Progenitor cell of endocrine pancreas (in vitro differentiated cells): ENCODE data around the gene ARL16. TPM values are rescaled to one million over a fixed set of nuclear protein-coding genes. Genes with fewer than 3 reads are reported as not detected.

Source experiments
- DNase-seq: peaks from one replicate; pipeline ENCODE4 v3.0.0; 2021; ENCODE audit warnings: low spot score; ENCODE audit not compliant: unreplicated experiment
- H3K27ac Mint-ChIP-seq: 2 replicates; pipeline ENCODE4 v1.8.0; 2021; ENCODE audit warnings: mild to moderate bottlenecking, moderate library complexity, mixed read lengths
- H3K27me3 Mint-ChIP-seq: 2 replicates; pipeline ENCODE4 v1.8.0; 2021; ENCODE audit warnings: mixed read lengths
- H3K36me3 Mint-ChIP-seq: 2 replicates; pipeline ENCODE4 v1.8.0; 2022; ENCODE audit warnings: mixed read lengths; ENCODE audit not compliant: insufficient read depth
- H3K4me1 Mint-ChIP-seq: 2 replicates; pipeline ENCODE4 v1.8.0; 2021; ENCODE audit warnings: low read depth, mixed read lengths
- H3K4me3 Mint-ChIP-seq: 2 replicates; pipeline ENCODE4 v1.8.0; 2021; ENCODE audit warnings: low read depth, mild to moderate bottlenecking, moderate library complexity, mixed read lengths
- H3K9me3 Mint-ChIP-seq: 2 replicates; pipeline ENCODE4 v1.8.0; 2021; ENCODE audit warnings: low read depth, mixed read lengths
- CTCF ChIP-seq: fragments of 200-600 bp; sonication (generic); IDR thresholded peaks from one replicate; pipeline ENCODE4 v1.5.0; 2021; ENCODE audit warnings: antibody characterized with exemption, mild to moderate bottlenecking; ENCODE audit not compliant: unreplicated experiment
- total RNA-seq: library from RNA; stranded (reverse); gene quantifications from 2 replicates; pipeline ENCODE4 v1.2.1, GENCODE V29; 2021

Gene ARL16
- total RNA-seq, 1 donor from 2014 or later: 42.1 TPM

DNA sequence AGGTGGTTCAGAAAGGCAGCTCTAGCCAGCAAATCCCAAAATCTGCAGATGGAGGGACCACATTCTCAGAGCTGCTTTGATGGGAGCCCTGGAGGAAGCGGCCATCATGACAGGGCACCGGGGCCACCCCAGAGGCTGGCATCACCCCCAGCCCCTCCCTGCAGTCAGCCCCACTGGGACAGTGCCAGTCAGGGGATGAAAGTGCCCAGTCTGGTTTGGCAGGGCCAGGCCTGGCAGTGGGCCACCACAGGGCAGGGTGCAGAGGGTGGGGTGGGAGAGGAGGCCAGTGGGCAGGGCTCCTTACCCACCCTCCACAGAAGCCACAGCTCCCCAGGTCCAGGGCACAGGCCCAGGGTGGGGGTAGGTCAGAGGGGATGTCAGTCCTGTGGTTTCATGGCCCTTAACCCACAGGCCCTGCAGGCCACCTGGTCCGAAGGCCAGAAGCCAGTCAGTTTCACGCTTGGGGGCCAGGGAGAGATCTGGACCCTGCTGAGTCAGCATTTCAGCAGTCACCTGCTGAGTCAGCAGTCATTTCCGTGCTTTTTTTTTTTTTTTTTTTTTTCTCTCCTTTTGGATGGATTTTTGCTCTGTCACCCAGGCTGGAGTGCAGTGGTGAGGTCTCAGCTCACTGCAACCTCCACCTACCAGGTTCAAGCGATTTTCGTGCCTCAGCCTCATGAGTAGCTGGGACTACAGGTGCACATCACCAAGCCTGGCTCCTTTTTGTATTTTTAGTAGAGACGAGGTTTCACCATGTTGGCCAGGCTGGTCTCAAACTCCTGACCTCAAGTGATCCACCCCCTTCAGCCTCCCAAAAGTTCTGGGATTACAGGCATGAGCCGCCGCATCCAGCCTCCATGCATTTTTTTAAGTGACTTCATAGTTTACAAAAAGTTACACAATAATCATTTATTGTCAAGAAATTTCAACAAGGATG is 38.9 kb upstream of the ARL16 start:
- no peak overlapping the region for H3K4me3 Mint-ChIP-seq
- H3K27ac Mint-ChIP-seq: no peak overlapping the region
- peaks cover 1% of the 10 kb centered on the region for H3K36me3 Mint-ChIP-seq
- no peaks in the 10 kb centered on the region for H3K9me3 Mint-ChIP-seq
- no peaks in the 10 kb centered on the region for H3K4me1 Mint-ChIP-seq
- DNase-seq: no peak
- TF ChIP-seq CTCF: no peak
- peaks cover 11% of the 10 kb centered on the region for H3K27me3 Mint-ChIP-seq

DNA sequence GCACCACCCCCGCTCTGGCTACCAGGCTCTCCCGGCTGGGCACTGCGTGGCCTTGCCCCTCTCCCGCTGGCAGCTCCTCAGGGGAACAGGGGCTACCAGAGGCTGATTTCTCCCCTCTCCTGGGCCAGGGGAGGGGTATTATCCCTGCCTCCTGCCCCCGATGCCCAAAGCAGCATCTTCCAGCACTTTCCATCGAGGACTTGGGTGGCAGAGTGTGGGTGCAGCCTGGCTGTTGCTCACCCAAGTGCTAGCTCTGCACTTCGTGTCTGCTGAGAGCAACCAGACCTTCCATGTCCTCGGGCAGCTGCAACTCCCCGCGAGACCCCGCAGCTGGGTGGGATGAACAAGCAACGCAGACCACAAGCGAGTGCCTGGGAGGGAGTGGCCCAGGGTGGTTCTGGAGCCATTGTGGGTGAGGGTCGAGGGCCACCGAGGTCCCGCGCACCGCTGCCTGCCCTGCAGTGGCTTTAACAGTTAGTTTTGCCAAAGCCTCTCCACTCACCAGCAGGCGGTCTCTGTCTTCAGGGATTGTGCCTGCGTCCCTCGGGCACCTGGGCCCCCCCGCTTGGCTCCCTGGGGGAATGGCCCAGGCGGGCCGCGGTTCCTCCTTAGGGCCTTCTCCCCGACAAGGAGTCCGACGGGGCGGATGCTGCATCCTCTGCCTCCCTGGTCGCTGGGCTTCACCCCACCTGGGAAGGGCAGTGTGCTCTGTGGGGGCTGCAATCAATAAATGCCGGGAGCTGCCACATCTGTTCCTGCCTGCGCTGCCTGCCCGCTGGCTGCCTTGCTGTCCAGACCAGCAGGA is 36.9 kb upstream of the ARL16 start:
- no peak for TF ChIP-seq CTCF
- DNase-seq: no peak
- no peaks in the 10 kb centered on the region for H3K9me3 Mint-ChIP-seq

DNA sequence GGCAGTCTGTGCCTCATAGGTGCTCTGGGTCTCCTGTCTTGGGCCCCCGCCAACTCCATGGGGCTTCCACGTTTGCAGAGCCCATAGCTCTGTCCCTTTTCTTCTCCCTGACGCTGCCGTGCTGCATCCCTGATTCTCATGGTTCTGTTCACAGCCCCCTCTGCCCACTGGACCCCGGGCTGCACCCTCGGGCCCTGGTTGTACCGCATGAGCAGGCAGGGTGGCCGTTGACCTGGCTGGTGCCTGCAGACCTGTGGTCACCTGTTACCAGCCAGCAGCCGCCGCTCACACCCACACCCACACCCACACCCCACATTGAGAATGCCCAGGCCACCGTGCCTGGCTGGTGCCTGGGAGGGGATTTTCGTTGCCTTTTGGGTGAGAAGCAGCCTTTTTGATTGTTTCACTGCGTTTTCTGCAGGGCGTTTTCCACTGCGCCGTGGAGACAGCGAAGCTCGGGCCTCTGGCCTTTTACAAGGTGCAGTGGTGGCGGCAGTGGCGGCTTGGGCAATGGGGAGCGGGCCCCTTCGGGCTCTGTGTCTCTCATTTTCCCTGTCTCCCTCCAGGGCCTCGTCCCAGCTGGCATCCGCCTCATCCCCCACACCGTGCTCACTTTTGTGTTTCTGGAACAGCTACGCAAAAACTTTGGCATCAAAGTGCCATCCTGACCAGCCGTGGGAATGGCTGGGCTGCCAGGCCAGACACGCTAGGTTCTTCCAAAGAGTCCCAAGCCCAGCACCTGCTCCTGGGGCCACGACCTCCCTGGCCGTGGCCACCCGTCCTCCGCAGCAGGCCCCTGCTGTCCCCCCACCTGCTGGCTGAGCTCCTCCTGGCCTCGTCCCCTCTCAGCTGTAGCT is 36.0 kb upstream of the ARL16 start:
- no peak overlapping the region for H3K27ac Mint-ChIP-seq
- TF ChIP-seq CTCF: no peak
- no peaks in the 10 kb centered on the region for H3K9me3 Mint-ChIP-seq
- H3K4me3 Mint-ChIP-seq: no peak overlapping the region
- peaks cover 1% of the 10 kb centered on the region for H3K36me3 Mint-ChIP-seq
- H3K4me1 Mint-ChIP-seq: no peaks in the 10 kb centered on the region
- no peak for DNase-seq
- H3K27me3 Mint-ChIP-seq: peaks cover 9% of the 10 kb centered on the region

More for the DNA sequence above, 36.9 kb upstream of the ARL16 start:
- Mint-ChIP-seq H3K27ac (no peak overlapping the region), H3K4me3 (no peak overlapping the region), H3K36me3 (peaks cover 1% of the 10 kb centered on the region), H3K4me1 (no peaks in the 10 kb centered on the region), H3K27me3 (peaks cover 9% of the 10 kb centered on the region)

DNA sequence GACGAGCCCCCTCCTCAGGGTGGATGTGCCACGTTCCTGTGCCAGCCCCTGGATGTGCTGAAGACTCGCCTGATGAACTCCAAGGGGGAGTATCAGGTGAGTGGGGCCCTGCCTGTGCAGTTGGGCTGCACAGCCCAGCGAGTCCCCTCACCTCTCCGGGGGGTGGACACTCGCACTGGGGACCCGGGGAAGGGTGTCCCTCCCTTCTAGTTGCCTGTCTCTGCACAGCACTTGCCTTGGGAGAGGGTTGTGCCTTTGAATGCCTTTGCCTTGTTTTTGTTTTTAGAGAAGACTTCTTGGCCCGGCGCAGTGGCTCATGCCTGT is 34.1 kb upstream of the ARL16 start:
- Mint-ChIP-seq H3K27ac (no peak overlapping the region), H3K9me3 (no peaks in the 10 kb centered on the region), H3K36me3 (peaks cover 1% of the 10 kb centered on the region), H3K4me3 (no peak overlapping the region), H3K27me3 (no peaks in the 10 kb centered on the region), H3K4me1 (peaks cover 11% of the 10 kb centered on the region)
- TF ChIP-seq CTCF: no peak
- no peak for DNase-seq
